Neural cell (in vitro differentiated cells): ENCODE data around the gene ZSCAN1. TPM values are rescaled to one million over a fixed set of nuclear protein-coding genes. Genes with fewer than 3 reads are reported as not detected.

Experiments used
- H2AFZ ChIP-seq: fragments of 200-600, 300-800 bp; sonication (generic), shearing (Covaris generic); 2 replicates; pipeline ENCODE4 v1.6.0; 2014; ENCODE audit warnings: low read depth, mild to moderate bottlenecking, antibody characterized with exemption, low read length, moderate library complexity
- H3F3A ChIP-seq: fragments of 200-600 bp; shearing (Covaris generic); 2 replicates; pipeline ENCODE4 v1.6.1; 2016; ENCODE audit warnings: mild to moderate bottlenecking, moderate library complexity, mixed read lengths, antibody characterized with exemption, low read length; ENCODE audit not compliant: insufficient read depth, poor library complexity, severe bottlenecking
- H3K27ac ChIP-seq: fragments of 200-600, 300-800 bp; sonication (generic), shearing (Covaris generic); 2 replicates; pipeline ENCODE4 v1.5.1; 2014; ENCODE audit warnings: mild to moderate bottlenecking, low read length, moderate library complexity
- H3K27me3 ChIP-seq: fragments of 300-800, 200-600 bp; sonication (generic), shearing (Covaris generic); 2 replicates; pipeline ENCODE4 v1.6.0; 2014; ENCODE audit warnings: mild to moderate bottlenecking, low read depth, low read length, moderate library complexity; ENCODE audit not compliant: insufficient read depth
- H3K36me3 ChIP-seq: fragments of 300-800, 200-600 bp; sonication (generic), shearing (Covaris generic); 2 replicates; pipeline ENCODE4 v1.5.1; 2014; ENCODE audit warnings: mild to moderate bottlenecking, antibody characterized with exemption, low read length, moderate library complexity; ENCODE audit not compliant: insufficient read depth
- H3K4me2 ChIP-seq: fragments of 300-800, 200-600 bp; sonication (generic), shearing (Covaris generic); 2 replicates; pipeline ENCODE4 v1.6.0; 2014; ENCODE audit warnings: mild to moderate bottlenecking, low read length
- H3K4me3 ChIP-seq: fragments of 300-800, 200-600 bp; sonication (generic), shearing (Covaris generic); 2 replicates; pipeline ENCODE4 v1.5.1; 2014; ENCODE audit warnings: mild to moderate bottlenecking, low read length, moderate library complexity
- H3K79me2 ChIP-seq: fragments of 200-600 bp; shearing (Covaris generic); replicated peaks from 2 replicates; pipeline ENCODE4 v1.6.0; 2014; ENCODE audit warnings: mild to moderate bottlenecking, low read length, moderate library complexity; ENCODE audit not compliant: insufficient read depth
- H3K9ac ChIP-seq: fragments of 300-800, 200-600 bp; sonication (generic), shearing (Covaris generic); 2 replicates; pipeline ENCODE4 v1.6.1; 2016; ENCODE audit warnings: mild to moderate bottlenecking, low read length, mixed read lengths
- H3K9me2 ChIP-seq: fragments of 200-600 bp; shearing (Covaris generic); 2 replicates; pipeline ENCODE4 v1.6.1; 2016; ENCODE audit warnings: mild to moderate bottlenecking, low read length, mixed read lengths; ENCODE audit not compliant: insufficient read depth
- H3K9me3 ChIP-seq: fragments of 200-600, 300-800 bp; sonication (generic), shearing (Covaris generic); 2 replicates; pipeline ENCODE4 v1.6.1; 2016; ENCODE audit warnings: mild to moderate bottlenecking, mixed run types, low read length, moderate library complexity, mixed read lengths
- H4K20me1 ChIP-seq: fragments of 200-600 bp; shearing (Covaris generic); 2 replicates; pipeline ENCODE4 v1.6.1; 2016; ENCODE audit warnings: mild to moderate bottlenecking, mixed run types; ENCODE audit not compliant: insufficient read depth
- CTCF ChIP-seq: fragments of 450-650 bp; IDR thresholded peaks from 2 replicates; pipeline ENCODE4 v1.5.1; 2014; ENCODE audit warnings: antibody characterized with exemption, mild to moderate bottlenecking, moderate library complexity; ENCODE audit not compliant: poor library complexity, severe bottlenecking
- EP300 ChIP-seq: fragments of 450-650 bp; conservative IDR thresholded peaks from 2 replicates; pipeline ENCODE4 v1.6.1; 2014; ENCODE audit warnings: antibody characterized with exemption, mild to moderate bottlenecking, moderate library complexity; ENCODE audit not compliant: poor library complexity, severe bottlenecking
- EZH2 ChIP-seq: fragments of 200-600, 300-800 bp; shearing (Covaris generic), sonication (generic); IDR thresholded peaks from 2 replicates; pipeline ENCODE4 v1.6.1; 2014; ENCODE audit warnings: antibody characterized with exemption, low read length, borderline replicate concordance, mild to moderate bottlenecking; ENCODE audit not compliant: insufficient read depth, poor library complexity, severe bottlenecking
- MXI1 ChIP-seq: fragments of 450-650 bp; conservative IDR thresholded peaks from 2 replicates; pipeline ENCODE4 v1.6.1; 2014; ENCODE audit warnings: antibody characterized with exemption, mild to moderate bottlenecking; ENCODE audit not compliant: poor library complexity, severe bottlenecking
- POLR2AphosphoS5 ChIP-seq: IDR thresholded peaks from 2 replicates; pipeline ENCODE4 v1.6.1; 2012
- RAD21 ChIP-seq: fragments of 450-650 bp; conservative IDR thresholded peaks from 2 replicates; pipeline ENCODE4 v1.6.1; 2014; ENCODE audit warnings: antibody characterized with exemption, mild to moderate bottlenecking, moderate library complexity
- SMC3 ChIP-seq: fragments of 450-650 bp; conservative IDR thresholded peaks from 2 replicates; pipeline ENCODE4 v1.6.1; 2014; ENCODE audit warnings: antibody characterized with exemption, mild to moderate bottlenecking, moderate library complexity; ENCODE audit not compliant: poor library complexity
- TAF1 ChIP-seq: IDR thresholded peaks from 2 replicates; pipeline ENCODE4 v1.6.1; 2012; ENCODE audit warnings: low read depth
- polyA plus RNA-seq: library from polyadenylated mRNA; depleted of rRNA; stranded (reverse); fragments of >200 nt; gene quantifications from 2 replicates; pipeline ENCODE4 v1.2.3, GENCODE V29; 2014
- TF ChIP-seq, protein P1 (sequence below): IDR thresholded peaks from 2 replicates; pipeline ENCODE4 v1.6.1; 2012; ENCODE audit warnings: borderline replicate concordance

ZSCAN1 gene
- polyA plus RNA-seq, 1 donor from 2014 or later, result 6.3 TPM

GRCh38 chr19:58035863-58036262 lies 2.0 kb downstream of the ZSCAN1 start:
- Histone ChIP-seq H3K4me2 (no peak overlapping the region), H3K27me3 (no peaks in the 10 kb centered on the region), H3K9ac (no peak overlapping the region), H3K79me2 (no peaks in the 10 kb centered on the region), H3F3A (no peaks in the 10 kb centered on the region), H3K9me3 (no peaks in the 10 kb centered on the region), H3K27ac (no peak overlapping the region), H3K36me3 (no peaks in the 10 kb centered on the region), H4K20me1 (no peaks in the 10 kb centered on the region), H3K9me2 (no peaks in the 10 kb centered on the region), H2AFZ (no peak overlapping the region), H3K4me3 (no peak overlapping the region)
- TF ChIP-seq, protein P1, sequence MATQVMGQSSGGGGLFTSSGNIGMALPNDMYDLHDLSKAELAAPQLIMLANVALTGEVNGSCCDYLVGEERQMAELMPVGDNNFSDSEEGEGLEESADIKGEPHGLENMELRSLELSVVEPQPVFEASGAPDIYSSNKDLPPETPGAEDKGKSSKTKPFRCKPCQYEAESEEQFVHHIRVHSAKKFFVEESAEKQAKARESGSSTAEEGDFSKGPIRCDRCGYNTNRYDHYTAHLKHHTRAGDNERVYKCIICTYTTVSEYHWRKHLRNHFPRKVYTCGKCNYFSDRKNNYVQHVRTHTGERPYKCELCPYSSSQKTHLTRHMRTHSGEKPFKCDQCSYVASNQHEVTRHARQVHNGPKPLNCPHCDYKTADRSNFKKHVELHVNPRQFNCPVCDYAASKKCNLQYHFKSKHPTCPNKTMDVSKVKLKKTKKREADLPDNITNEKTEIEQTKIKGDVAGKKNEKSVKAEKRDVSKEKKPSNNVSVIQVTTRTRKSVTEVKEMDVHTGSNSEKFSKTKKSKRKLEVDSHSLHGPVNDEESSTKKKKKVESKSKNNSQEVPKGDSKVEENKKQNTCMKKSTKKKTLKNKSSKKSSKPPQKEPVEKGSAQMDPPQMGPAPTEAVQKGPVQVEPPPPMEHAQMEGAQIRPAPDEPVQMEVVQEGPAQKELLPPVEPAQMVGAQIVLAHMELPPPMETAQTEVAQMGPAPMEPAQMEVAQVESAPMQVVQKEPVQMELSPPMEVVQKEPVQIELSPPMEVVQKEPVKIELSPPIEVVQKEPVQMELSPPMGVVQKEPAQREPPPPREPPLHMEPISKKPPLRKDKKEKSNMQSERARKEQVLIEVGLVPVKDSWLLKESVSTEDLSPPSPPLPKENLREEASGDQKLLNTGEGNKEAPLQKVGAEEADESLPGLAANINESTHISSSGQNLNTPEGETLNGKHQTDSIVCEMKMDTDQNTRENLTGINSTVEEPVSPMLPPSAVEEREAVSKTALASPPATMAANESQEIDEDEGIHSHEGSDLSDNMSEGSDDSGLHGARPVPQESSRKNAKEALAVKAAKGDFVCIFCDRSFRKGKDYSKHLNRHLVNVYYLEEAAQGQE, result no peak
- TF ChIP-seq CTCF (no peak), SMC3 (no peak), RAD21 (no peak), EZH2 (no peak), EP300 (no peak), MXI1 (no peak), POLR2AphosphoS5 (no peak), TAF1 (no peak)

DNA sequence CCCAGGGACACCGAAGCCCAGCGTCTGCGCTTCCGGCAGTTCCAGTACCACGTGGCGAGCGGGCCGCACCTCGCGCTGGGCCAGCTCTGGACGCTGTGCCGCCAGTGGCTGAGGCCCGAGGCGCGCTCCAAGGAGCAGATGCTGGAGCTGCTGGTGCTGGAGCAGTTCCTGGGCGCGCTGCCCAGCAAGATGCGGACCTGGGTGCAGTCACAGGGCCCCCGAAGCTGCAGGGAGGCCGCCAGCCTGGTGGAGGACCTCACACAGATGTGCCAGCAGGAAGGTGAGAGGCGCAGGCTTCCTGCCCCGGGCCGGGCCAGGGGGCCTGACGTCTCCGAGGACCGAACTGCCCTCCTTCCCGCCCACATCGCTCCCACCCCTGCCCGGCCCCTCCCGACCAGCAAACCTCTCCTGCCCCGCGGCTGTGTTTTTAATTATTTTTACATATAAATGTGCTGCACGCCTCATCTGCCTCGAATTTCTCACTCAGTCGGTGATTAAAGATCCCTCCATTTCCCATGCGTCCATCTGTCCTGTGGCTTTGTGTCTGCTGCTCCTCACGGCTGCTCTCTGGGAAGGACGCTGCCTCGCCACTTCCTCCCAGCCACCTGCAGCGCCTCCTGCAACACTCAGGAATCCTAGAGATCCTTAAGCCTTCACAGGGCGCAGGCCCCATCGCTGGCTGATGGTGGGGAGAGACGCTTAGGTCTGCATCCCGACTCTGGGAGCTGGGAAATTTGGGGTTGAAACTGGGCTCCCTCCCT lies 4.3 kb downstream of the ZSCAN1 start:
- Histone ChIP-seq H3K9ac (no peak overlapping the region), H3K27me3 (no peaks in the 10 kb centered on the region), H3K79me2 (no peaks in the 10 kb centered on the region), H3K36me3 (no peaks in the 10 kb centered on the region), H3K4me3 (no peak overlapping the region), H3K9me2 (no peaks in the 10 kb centered on the region), H3K27ac (no peak overlapping the region), H4K20me1 (no peaks in the 10 kb centered on the region), H3K4me2 (no peak overlapping the region), H2AFZ (no peak overlapping the region), H3K9me3 (peaks cover 5% of the 10 kb centered on the region), H3F3A (no peaks in the 10 kb centered on the region)
- TF ChIP-seq POLR2AphosphoS5 (no peak), EP300 (no peak), SMC3 (no peak), TAF1 (no peak), CTCF (no peak)
- TF ChIP-seq, protein P1, result no peak
